H4 (cell line): Measurements from ENCODE around the gene MECP2. TPM values are rescaled to one million over a fixed set of nuclear protein-coding genes. Genes with fewer than 3 reads are reported as not detected.

ENCODE experiments used
- DNase-seq: peaks from one replicate; pipeline ENCODE4 v3.0.0-alpha.2; 2015; ENCODE audit warnings: low spot score
- total RNA-seq: library from RNA; depleted of rRNA; stranded (reverse); fragments of >200 nt; shearing (Covaris generic); gene quantifications from 2 replicates; pipeline ENCODE4 v1.2.3, GENCODE V29; 2014

The MECP2 gene
- total RNA-seq, 1 experiment from 2014 or later, result 28.3 TPM

DNA sequence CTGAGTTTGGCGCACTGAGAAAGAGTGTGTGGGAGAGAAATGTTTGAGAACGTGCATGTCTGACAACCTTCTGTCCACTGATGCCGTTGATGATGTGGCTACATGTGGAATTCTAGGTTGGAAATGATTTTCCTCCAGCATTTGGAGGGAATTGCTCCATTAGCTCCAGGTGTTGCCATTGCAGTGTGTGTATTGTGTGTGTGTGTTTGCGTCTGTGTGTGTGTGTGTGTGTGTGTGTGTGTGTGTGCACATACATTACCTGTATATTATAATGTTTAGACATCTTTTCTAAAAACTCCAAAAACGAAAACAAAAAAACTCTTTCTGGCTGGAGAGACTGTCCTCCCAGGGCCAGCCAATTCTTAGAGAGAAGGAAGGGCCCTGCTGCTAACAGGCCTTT is 18.2 kb upstream of the MECP2 start:
- DNase-seq, result no peak

DNA sequence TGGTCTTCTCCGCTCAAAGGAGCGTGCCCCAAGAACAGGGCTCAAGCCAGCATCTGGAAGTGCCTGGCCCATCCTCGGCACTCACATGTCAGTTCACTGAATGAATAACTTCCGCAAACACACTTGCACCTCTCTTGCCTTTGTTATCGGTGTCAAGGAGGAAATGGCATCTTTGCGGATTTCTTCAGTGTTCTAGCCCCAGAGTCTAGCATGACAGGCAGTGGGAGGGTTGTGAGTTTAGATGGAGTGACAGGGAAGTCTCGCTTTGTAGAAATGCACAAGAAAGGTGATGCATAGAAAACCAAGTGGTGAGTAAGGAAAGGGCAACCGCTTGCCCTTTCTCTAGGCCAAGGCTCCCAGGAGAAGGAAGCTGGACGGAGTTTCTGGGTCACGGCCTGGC is 17.6 kb upstream of the MECP2 start:
- no peak for DNase-seq

DNA sequence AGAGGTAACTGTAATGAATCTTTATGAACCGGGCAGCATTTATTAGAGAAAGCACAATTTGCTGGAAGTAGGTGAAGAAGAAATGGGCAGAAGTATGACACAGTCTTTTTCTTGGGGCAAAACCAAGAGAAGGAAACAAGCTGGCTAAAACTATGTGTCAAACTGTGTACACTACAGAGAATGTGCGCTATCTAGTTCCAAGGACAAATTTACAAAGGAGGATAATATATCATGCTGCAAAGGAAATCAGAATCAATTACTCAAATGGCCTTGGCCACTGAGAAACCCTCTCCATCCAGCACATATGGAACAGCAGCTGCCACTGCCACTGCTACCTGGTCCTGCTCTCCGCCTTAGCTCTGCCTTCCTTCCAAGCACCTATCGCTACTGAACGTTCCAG is 17.1 kb upstream of the MECP2 start:
- DNase-seq, result no peak

DNA sequence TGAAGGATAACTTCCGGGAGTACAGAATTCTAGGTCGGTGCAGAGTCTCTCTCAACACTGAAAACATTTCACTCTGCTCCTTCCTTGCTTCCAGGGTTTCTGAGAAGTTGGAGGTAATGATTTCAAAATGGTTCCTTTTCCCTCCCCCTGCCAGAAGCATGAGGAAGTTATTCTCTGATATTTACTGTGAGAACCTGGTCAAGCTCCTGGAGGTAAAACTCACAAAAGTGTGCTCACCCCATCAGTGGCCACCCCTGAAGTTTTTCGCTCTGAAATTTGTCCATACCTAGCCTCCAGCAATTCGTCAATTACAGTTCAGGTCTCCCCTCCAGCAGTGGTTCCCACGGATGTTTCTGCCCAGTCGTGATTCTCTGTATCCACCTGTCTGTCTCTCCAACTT is 16.2 kb upstream of the MECP2 start:
- DNase-seq, result no peak

DNA sequence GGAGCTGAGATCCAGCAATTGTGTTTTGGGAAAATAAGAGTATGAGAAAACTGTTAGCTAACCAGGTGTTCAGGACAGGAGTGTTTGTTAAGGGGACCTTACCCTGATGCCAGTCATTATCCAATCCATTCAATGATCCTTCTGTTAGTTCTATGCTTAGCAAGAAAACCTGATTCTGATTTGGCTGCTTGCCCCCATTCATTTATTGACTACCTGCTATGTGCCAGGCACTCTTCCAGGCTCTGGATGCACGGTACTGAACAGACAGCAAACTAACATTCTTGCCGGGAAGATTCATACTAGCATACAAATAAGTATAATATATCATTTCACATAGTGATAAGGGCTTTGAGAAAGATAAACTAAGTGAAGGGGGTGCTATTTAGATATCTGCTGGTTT is 1.0 kb upstream of the MECP2 start:
- DNase-seq, result no peak

DNA sequence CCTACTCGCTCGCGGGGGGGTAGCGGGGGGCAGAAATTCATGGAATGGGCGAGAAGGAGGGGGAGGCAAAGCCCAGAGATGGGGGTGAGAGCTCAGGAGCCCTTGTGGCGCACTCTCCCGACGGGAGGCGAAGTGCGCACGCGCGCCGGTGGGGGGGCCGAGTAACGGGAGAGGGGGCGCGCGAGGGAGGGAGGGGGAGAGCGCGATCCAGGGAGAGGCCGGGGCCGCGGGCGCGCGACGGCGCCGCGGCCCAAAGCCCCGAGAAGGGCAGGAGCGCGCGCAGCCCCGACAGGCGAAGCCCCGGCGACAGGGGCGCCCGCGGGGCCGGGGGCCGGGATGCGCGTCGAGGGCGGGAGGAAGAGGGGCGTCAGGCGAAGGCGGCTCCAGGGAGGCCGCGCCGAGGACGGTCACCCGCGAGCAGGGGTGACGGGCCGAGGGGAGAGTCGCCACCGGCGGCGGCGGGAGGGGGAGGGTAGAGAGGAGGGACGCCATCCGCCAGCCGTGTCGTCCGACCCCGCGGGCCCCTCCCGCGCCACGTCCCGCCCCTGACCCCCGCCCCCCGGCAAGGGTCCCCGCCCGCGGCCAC is 421 bp downstream of the MECP2 start:
- peak; percentile 58 for DNase-seq

DNA sequence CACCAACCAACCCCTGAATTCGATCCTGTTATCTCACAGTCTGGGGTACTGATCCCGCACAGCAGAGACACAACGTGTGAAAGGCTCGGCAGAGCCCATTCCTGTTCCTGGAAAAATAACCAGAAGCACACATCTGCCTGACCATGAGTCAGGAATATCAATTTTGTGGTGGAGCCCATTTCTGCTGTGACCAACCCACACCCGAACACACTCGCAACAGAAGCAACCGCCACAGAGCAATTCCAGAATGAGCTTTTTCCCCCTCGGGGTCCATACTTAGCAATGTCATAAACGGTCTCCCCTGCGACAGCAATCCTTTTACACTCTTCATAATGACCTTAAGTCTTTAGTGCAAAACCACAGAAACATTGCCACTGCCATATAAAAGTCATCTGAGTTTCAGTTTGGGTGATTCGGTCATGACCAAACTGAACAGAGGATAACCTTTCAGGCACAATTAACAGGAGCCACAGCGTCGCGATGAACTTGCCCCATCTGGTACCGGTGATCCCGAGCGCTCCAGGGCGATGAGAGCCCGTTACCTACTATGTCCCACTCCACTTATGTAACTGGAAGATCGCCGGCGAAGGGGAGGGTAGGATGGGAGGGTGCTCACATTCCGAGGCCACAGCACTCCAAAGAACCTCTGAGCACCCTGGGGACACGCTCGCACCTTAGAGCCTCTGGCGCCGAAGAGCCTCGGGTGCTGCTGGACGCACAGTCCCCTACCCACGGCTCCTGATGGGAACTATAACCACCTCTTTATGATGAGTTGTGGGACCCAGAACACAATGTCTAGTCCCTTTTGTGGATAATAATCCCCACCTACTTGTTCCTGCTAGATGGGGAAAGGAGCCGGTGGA is 1.1 kb downstream of the MECP2 start:
- DNase-seq, result no peak

DNA sequence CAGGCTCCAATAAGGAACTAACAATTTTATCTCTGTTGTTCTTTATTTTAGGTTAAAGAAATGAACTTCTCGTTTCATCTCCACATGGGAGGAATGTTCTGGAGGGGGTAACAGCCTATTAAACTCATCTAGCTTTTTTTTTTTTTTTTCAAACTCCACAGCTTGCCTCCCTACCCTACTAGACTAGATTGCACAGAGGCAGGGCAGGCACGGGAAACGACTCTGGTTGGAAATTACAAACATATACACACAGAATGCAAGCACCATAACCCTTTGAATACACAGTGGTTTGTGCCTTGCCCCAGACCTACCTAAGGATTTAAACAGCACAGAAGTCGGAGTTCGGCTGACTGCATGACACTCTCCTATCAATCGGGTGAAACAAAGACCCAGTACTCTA is 2.7 kb downstream of the MECP2 start:
- no peak for DNase-seq

DNA sequence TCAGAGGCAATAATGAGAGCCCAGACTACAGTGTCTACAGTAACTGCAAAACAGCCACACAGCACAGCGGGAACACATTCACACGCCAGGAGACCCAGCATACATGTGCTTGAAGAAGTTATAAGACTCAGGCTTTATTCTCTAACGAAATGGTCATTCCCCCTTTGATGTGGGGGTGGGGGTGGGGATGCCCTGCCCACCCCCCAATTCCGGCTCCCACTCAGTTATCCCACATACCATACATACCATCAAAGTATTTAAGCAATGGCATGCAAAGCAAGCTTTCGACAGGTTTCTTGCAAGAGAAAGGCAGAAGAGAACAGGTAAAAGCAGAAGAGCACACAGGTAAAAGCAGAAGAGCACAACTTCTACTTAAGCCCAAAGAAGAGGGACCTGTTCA is 3.6 kb downstream of the MECP2 start:
- DNase-seq, result no peak

DNA sequence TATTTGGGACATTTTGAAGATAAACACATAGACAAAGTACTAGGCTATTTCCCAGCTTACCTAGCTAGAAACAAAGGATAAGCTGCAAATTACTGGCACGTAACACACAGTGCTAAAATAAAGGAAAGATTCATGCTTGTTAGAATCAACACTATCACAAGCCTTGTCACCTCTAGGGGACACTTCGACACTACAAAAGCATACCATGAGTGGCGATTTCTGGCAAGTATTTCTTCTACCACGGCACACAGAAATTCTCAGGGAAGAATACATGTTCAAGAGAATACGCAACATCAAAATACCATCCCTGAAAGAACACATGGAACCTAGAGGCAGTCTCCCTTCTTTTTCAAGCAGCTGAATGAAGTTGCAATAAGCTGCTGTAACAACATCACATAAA is 5.1 kb downstream of the MECP2 start:
- DNase-seq, result no peak

DNA sequence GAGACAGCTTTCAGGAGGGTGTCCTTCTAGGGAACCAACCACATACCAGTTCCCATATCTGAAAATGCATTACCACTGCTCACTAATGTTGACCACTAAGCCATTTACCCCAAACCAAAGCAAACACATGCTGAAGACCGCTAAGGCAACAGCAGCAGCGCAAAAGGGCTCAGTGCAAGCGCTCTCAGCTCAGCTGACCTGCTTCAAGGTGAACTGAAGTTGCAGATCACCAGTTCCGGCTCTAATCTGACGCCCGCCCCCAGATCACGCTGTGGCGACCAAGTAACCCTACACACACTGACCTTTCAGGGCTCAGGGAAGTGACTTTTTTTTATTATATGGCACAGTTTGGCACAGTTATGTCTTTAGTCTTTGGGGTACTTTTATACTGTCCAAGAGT is 5.8 kb downstream of the MECP2 start:
- no peak for DNase-seq

DNA sequence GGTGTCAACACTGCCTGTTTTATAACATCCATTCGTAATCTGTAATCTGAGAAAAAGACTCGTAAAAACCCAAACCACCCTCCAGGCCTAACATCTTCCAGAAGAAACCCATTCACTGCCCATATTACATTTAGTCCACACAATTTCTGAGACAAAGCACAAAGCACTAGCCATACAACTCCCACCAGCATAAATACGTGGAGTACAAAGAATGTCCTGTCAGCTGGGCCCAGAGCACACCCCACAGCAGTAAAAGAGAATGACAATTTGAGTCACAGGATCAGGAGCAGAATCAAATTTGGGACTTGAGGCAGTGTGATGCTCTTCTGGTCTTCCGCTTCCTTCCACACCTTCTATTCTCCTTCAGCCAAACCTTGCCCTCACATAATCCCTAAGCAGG is 6.8 kb downstream of the MECP2 start:
- no peak for DNase-seq

DNA sequence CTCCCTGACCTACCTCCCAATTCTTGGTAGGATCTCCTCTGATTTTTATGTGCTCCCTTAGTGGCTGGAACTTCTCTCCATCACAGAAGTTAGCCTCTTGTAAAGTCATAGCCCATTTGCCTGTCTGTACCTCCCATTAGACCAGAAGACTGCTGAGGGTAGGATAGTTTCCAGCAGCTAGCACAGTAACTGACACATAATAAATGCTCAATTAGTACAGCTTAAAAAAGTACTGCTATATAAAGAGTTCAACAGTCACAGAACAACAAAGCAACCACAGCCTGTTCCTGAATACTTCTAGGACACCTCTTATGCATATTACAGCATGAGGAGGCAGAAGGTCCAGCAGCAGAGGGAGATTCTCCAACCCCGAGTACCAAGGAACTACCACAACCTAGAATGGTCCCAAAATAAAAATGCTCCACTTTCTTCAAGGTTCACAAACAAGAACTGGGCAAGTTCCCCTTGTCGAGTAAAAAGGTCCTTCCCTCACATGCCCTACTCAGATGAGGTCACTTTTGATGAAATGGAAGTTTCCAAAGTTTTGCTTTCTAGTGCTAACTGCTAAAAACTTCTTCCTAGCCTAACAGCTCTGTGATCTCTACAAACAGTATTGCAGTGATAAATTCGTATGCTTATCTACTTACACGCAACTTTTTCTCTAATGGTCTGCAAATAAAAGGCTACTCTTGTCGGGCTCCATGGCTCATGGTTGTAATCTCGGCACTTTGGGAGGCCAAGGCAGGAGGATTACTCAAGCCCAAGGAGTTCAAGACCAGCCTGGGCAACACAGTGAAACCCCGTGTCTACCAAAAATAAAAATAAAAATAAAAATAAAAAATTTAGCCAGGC is 12.8 kb downstream of the MECP2 start:
- DNase-seq, result no peak

DNA sequence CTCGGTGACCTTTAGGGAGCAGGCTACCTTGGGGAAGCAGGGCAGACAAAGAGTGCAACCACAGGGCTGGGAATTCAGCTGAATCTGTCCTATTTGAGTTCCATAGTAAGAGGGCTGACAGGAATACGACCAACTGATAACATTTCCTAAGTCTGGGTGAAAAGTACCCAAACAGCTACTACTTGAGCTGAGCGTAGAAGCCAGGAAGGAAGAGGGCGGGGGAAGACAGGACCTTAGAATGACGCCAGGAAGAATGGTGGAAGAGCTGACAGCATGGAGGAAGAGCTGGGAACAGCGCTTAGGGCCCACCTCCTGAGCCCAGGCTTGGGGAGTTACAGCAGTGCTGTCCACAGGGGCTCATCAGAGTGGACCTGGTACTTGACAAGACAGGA is 14.4 kb downstream of the MECP2 start:
- no peak for DNase-seq

DNA sequence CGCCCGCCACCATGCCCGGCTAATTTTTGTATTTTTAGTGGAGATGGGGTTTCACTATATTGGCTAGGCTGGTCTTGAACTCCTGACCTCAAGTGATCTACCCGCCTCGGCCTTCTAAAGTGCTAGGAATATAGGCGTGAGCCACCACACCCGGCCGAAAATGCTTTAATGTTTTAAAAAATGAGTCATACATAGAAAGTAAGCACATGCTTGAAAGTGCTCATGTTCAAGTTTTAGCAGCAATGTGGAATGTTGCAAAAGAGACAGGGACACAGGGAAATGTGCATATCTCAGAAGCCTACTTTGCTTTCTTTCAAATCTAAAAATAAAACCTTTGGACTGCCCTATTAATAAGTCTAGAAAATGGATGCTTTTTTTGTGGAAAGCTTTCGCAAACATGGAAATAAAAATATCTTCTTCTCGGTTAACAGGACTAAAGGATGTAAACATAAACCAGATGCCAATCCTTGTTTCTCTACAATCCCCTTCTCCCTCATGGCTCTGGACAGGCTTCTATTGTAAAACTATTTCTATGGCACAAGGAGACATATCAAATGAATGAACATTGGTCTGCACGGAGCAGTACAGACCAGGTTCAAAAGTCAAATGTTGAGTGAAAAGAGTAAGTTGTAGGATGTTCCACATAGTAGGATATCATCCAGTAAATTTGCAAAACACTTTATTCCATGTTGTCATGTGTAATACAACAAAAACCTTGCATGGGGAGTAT is 15.0 kb downstream of the MECP2 start:
- peak; percentile 11 for DNase-seq

DNA sequence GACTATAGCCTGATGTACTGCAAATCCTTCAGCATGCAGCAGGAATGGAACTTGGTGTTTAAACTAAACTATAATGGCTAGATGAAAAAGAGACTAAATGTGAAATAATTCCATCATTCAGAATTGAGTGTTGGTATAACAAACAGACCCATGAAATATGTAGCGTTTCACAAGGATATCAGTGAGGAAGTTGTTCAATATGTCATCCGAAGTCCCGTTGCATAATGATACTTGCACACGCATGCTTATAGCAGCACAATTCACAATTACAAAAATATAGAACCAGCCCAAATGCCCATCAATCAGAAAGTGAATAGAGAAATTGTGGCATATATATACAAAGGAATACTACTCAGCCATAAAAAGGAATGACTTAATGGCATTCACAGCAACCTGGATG is 20.4 kb downstream of the MECP2 start:
- no peak for DNase-seq

DNA sequence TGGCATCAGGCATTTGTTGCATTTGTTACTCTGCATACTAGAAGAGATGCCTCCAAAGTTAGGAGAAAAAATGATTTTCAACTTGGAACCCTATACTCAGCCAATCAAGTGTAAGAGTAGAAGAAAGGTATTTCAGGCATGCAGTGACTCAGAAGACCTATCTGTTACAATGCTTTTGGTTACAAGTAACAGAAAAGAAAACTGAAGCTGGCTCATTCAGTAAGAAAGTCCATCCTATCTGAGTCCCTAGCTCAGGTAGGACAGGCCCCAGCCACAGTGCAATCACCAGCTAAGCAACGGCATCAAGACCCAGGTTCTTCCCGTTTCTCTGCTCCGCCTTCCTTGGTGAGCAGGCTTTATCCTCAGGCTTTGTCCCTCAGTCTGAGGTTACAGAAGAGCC is 23.3 kb downstream of the MECP2 start:
- no peak for DNase-seq

DNA sequence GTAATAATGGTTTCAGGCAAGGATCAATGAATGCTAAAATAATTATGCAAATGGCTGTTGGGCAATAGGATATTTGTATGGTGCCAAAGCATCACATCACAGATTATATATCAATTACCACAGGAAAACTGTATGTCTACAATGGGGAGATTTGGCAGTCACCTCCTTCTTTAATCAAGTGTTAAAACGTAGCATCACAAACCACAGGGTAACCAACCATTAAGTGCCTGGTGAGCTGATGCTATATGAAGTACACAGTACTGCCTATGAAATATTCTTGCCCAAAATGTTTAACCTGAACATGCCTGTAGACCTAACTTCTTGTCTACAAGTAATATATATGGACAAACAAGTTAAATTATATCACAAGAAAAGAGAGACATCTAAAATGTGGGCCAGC is 25.3 kb downstream of the MECP2 start:
- no peak for DNase-seq

DNA sequence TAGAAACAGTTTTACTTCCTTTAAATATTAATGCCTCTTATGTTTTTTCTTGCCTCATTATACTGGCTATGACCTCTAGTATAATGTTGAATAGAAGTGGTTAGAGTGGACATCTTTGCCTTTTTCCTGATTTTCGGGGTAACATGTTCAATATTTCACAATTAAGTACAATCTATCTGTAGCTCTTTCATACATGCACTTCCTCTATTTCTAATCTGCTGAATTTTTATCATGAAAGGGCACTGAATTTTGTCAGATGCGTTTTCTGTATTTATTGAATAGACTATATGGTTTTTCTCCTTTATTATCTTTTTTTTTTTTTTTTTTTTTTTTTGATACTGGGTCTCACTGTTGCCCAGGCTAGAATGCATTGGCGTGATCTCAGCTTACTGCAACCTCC is 29.0 kb downstream of the MECP2 start:
- DNase-seq, result no peak

DNA sequence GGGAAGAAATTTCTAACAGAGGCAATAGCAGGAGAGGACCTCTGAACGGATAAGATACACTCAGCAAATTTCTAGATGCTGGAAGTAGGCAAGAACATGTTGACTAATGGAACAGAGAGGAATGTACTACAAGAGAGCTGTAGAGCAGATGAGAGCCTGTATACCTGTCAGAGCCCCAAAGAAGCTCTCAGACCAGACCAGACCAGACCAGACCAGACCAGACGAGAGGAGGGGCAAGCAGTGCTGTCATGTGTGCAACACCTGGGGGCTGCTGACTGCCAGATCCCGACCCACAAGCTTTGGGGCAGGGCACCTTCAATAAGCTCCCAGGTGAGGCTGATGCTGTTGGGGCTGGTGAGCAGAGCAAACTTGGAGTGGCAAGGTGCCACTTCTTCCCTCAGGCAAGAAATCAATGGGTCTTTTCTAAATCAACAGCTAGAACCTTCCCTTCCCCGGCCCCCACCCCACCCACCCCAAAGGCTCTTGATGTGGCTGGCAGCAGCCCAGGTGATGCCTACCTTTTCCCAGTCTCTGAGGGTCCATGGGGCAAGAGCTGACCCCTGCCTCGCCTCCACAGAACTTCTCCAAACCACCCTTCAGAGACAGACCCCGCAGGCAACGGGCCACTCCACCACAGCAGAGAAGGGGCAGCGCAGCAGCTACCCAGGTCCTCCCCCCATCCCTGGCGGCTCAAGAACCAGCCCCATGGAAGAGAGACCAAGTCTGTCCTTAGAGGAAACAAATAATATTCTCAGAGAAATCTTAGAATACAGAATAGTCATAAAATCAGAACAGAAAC is 32.7 kb downstream of the MECP2 start:
- no peak for DNase-seq

DNA sequence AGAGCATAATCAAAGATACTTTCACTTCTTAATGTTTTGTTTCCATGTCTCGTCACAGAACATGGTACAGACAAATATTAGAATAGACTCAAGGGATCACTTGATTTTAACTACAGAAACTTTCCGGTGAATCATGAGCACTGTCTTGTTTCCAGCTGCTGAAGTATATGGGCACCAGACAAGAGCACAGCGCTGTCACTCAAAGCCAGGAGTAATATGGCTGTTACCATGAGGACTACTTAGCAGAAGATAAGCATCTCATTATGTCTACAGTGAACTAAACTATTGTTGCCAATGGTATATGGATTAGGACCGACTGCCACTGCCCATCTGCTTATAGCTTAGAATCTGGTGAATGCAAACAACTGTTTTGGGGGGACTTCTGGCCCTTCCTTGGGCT is 34.3 kb downstream of the MECP2 start:
- DNase-seq, result no peak
